Upper lobe of left lung (tissue), 6 donors: Measurements from ENCODE around the gene USP15. TPM values are rescaled to one million over a fixed set of nuclear protein-coding genes. Genes with fewer than 3 reads are reported as not detected.

Experiments used
- small RNA-seq, 4 donors: library from RNA; depleted of rRNA; stranded (forward); fragments of <200 nt; gene quantifications; one replicate each; pipeline ENCODE3, GENCODE V24; 2016
- total RNA-seq, 6 donors: library from RNA; depleted of rRNA in 4 of 6; stranded (reverse); fragments of >200 nt in 4 of 6; gene quantifications; one replicate each; pipeline versions ENCODE4 v1.1.0 to v1.2.1, GENCODE V29; 2016 to 2021
- donor health status: DM: no; HTN: no; CAD: no; lungs with moderate emphysema.
- donor health status: DM: no; HTN: yes; CAD: no; lungs with severe emphysema.

Gene USP15
- total RNA-seq, 6 donors from 2014 or later: 66.5 to 239 (median 81.2) TPM

Small RNAs within 50 kb of the gene (small RNA-seq; reads per million reads assigned to genes)
- 0 reads per million in 4 donors for gene RF00017
- gene RNU6-595P: 0 reads per million in 4 donors

Other genes with a start within 250 kb of the USP15 start
- 100 to 1,000 TPM in 2 of 6 donors, 10 to 100 TPM in 4; 43.5 to 129 (median 64.2) TPM for gene MON2, start 206.4 kb downstream of the USP15 start, total RNA-seq